ENCODE data around the gene CCDC182.

GRCh38 chr17:57783338-57783742 is 38.2 kb upstream of the CCDC182 start:
- peak in 5 of 7 experiments; percentile 49 to 83 (median 73) for TF ChIP-seq CTCF (IDR thresholded peaks at IDR 0.05)
- no peak for TF ChIP-seq POLR2A (IDR thresholded peaks at IDR 0.05)
- TF ChIP-seq EP300 (IDR thresholded peaks at IDR 0.05), result no peak

All from stomach (tissue), 4 donors.